Retinal pigment epithelial cell (primary cell): ENCODE measurements around the gene CHMP6.

ENCODE experiments used
- DNase-seq: peaks from one replicate; pipeline ENCODE4 v3.0.0-alpha.2; 2010; ENCODE audit warnings: low read depth
- H3K4me3 ChIP-seq: 2 replicates; pipeline ENCODE4 v1.5.1; 2011; ENCODE audit warnings: mild to moderate bottlenecking, low read length, control low read depth, moderate library complexity
- TF ChIP-seq, protein P1 (sequence below): conservative IDR thresholded peaks from 2 replicates; pipeline ENCODE4 v1.5.1; 2011; ENCODE audit warnings: low read depth, low read length, control low read depth, inconsistent platforms

Gene CHMP6

DNA sequence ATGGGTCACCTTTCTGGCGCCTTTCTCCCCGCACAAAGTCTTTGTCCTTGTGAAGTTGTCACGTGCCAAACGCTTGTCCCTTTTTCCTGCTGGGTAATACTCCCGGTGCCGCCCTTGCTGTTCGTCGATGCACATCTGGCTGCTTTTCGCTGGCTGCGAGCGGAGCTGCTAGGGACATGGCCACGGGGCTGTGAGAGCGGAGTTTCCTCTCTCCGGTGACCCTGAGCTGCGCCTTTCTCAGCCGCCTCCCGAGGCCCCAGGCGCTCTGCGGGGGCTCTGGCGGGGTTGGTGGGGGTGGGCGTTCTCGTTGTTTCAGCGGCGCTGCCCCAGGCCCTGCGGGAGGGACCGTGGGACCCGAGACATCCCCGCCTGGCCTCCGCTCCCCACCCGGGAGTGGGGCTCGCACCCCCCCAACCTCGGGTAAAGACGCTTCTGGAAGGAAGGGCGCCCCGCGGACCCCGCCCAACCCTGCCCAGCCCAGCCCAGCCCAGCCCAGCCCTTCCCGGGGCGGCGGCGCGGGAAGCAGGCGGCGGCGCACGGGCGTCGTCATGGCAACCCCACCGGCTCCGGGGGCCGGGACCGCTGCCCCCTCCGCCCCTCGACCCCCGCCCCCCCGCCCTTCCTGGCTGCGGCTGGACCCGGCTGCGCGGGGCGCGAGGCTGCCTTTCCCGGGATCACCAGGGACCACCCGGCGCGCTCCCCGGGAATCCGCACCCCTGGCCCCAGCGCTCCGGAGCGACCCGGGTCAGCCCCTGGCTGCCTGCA is 12.3 kb downstream of the CHMP6 start:
- no peak overlapping the region for H3K4me3 ChIP-seq

DNA sequence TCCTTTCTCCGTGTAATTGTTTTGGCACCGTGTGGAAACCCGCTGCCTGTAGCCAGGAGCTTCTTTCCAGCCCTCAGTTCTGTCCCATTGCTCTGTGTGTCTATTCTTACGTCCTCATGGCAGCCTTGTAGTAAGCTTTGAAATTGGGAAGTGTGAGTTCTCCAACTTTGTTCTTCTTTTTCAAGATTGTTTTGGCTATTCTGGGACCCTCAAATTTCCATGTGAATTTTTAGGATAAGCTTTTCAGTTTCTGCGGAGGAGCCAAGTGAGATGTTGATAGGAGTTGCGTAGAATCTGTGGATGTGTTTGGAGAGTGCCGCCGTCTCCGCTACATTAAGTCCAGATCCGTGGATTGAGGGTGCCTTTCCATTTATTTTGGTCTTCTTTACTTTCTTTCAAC is 15.2 kb downstream of the CHMP6 start:
- TF ChIP-seq, protein P1, sequence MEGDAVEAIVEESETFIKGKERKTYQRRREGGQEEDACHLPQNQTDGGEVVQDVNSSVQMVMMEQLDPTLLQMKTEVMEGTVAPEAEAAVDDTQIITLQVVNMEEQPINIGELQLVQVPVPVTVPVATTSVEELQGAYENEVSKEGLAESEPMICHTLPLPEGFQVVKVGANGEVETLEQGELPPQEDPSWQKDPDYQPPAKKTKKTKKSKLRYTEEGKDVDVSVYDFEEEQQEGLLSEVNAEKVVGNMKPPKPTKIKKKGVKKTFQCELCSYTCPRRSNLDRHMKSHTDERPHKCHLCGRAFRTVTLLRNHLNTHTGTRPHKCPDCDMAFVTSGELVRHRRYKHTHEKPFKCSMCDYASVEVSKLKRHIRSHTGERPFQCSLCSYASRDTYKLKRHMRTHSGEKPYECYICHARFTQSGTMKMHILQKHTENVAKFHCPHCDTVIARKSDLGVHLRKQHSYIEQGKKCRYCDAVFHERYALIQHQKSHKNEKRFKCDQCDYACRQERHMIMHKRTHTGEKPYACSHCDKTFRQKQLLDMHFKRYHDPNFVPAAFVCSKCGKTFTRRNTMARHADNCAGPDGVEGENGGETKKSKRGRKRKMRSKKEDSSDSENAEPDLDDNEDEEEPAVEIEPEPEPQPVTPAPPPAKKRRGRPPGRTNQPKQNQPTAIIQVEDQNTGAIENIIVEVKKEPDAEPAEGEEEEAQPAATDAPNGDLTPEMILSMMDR: no peak

More for the DNA sequence above, 12.3 kb downstream of the CHMP6 start:
- no peak for DNase-seq
- TF ChIP-seq, protein P1: no peak

DNA sequence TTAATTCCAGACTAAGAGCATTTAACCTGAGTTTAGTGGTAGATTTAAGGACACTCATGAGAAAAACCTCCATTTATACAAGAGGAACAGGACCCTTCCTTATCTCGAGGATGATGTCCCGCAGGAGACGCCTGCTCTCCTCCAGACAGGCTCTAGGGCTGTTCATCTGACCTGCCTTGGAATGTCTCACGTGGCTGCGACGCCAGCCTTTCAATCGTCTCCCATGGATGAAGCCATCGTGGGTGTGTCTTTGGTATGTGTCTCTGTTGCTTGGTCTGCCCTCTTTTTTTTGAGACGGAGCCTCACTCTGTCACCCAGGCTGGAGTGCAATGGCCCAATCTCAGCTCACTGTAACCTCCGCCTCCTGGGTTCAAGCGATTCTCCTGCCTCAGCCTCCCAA is 16.5 kb downstream of the CHMP6 start:
- no peak for DNase-seq
- TF ChIP-seq, protein P1: no peak
- no peak overlapping the region for H3K4me3 ChIP-seq

More for the DNA sequence above, 15.2 kb downstream of the CHMP6 start:
- DNase-seq: no peak
- no peak overlapping the region for H3K4me3 ChIP-seq

DNA sequence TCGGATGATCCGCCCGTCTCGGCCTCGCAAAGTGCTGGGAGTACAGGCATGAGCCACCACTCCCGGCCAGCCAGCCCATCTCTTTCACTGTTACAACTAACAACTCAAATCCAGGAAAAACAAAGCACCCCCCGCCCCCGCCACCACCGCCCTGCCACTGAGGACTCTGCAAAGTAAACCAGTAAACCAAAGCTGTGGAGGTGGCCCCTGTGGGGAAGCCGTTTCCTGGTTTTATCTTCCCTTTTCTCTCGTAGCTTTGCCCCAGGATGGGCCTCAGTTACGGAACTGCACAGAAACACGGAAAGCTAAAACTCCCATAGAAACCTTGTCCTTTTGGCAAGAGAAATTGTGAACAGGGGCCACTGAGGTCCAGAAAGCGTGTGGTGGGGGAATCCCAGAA is 17.5 kb downstream of the CHMP6 start:
- TF ChIP-seq, protein P1: no peak
- DNase-seq: no peak
- H3K4me3 ChIP-seq: no peak overlapping the region

DNA sequence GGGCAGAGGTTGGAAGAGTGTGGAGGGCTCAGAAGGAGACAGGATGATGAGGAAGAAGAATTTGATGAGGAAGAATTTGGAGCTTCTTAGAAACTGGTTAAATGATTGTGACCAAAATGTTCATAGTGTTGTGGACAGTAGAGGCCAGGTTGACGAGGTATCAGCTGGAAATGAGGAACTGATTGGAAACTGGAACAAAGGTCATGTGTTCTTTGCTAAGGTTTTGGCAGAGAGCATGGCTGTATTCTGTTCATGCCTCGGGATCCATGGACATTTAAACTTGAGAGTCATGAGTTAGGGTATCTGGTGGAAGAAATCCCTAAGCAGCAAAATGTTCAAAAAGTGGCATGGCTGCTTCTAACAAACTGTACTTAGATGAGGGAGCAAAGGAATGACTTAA is 19.3 kb downstream of the CHMP6 start:
- TF ChIP-seq, protein P1: no peak
- no peak for DNase-seq
- H3K4me3 ChIP-seq: no peak overlapping the region

DNA sequence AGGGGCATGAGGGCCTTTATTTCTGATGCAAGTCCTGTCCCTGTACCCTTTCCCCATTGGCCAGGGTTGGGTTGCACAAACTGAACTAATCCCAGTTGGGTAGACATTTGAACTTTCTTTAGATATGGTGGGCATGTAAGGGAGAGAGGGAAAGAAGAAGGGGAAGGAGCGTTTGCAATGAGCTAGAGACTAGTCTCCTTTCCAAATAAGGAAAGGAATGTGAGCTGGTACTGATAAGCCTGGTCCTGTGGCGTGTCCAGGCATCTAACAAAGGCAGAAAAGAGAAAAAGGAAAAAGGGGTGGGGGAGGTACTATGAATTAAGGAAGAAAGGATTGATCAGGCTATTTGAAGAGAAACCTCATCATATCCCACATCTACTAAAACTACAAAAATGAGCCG is 20.3 kb downstream of the CHMP6 start:
- TF ChIP-seq, protein P1: no peak
- no peak for DNase-seq
- no peak overlapping the region for H3K4me3 ChIP-seq

DNA sequence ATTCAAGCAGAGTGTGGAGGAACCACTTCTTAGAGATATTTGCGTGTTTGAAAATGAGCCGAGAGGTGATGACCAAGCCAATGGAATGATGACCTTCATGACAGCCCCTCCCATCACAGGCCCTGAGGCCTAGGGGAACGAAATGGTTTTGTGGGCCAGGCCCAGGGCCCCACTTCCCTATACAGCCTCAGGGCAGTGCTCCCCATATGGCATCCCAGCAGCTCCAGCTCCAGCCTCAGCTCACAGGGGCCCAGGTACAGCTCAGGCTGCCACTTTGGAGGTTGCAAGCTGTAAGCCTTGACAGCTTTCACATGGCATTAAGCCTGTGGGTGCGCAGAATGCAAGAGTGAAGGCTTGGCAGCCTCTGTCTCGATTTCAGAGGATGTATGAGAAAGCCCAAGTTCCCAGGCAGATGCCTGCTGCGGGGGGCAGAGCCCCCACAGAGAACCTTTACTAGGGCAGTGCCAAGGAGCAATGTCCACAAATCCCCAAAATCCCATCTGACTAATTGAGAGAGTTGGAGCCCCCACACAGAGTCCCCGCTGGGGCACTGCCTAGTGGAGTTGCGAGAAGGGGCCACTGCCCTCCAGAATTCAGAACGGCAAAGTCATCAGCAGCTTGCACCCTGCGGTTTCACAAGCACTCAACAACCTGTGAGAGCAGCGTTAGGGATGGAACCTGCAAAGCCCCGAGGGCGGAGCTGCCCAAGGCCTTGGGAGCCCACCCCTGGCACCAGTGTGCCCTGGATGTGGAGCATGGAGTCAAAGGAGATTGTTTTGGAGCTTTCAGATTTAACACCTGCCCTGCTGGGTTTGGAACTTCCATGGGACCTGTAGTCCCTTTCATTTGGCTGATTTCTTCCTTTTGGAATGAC is 21.2 kb downstream of the CHMP6 start:
- H3K4me3 ChIP-seq: no peak overlapping the region
- no peak for DNase-seq
- TF ChIP-seq, protein P1: no peak
